ENCODE measurements around the gene ANAPC16.

DNA sequence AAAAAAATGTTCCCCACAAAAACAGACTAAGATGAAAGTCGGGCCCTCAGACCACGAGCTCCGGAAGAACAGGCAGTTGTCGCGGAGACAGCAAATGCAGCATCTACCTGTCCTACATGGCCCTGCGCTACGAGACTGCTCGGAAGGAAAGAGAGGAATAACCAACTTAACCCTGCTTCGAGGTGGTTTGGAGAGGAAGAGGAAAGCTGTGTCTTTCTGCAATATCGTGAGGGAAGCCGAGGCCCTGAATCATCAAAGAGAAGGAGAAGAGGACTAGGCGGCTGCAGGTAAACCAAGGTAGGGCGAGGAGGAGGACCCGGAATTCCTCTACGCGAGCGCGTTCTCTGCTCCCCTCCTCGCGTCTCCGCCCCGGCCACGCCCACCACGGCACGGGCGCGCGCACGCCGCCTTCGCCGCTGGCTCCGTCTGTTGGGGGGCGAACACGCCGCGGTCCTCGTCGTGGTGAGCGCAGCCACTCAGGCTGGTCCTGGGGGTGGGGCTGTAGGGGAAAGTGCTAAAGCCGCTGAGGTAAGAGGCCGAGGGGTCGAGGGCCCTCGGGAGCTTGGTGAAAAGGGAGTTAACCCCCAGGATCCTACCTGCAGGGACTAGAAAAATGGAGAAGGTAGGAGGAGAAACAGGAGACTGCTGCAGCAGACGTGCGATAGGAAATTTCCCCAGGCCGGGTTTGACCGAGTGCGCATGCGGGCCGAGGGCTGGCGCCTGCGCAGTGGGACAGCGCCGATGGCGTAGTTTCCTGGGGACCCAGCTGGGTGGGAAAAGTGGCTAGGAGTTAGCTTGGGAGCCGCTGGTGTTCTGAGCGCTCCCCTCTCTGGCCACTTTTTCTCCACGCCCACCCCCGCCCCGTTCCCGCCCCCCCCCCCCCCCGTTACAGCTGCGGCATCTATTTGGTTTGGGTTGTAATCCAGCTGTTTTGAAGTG is at the start of gene ANAPC16, which contains the start of gene ASCC1:
- TF ChIP-seq POLR2A (IDR thresholded peaks at IDR 0.05) (peak; percentile 72 to 93), POLR2AphosphoS5 (IDR thresholded peaks at IDR 0.05) (peak; percentile 66 to 90 (median 89)), EP300 (IDR thresholded peaks at IDR 0.05) (no peak)
- TF ChIP-seq, protein P1, sequence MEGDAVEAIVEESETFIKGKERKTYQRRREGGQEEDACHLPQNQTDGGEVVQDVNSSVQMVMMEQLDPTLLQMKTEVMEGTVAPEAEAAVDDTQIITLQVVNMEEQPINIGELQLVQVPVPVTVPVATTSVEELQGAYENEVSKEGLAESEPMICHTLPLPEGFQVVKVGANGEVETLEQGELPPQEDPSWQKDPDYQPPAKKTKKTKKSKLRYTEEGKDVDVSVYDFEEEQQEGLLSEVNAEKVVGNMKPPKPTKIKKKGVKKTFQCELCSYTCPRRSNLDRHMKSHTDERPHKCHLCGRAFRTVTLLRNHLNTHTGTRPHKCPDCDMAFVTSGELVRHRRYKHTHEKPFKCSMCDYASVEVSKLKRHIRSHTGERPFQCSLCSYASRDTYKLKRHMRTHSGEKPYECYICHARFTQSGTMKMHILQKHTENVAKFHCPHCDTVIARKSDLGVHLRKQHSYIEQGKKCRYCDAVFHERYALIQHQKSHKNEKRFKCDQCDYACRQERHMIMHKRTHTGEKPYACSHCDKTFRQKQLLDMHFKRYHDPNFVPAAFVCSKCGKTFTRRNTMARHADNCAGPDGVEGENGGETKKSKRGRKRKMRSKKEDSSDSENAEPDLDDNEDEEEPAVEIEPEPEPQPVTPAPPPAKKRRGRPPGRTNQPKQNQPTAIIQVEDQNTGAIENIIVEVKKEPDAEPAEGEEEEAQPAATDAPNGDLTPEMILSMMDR (IDR thresholded peaks at IDR 0.05), result no peak
